Measurements from ENCODE around the gene MED22.
"Not testable (repeated sequence)": the region's sequence is repeated elsewhere in the genome, so short reads cannot be mapped to it uniquely, and the experiment has no call there.

The MED22 gene

DNA sequence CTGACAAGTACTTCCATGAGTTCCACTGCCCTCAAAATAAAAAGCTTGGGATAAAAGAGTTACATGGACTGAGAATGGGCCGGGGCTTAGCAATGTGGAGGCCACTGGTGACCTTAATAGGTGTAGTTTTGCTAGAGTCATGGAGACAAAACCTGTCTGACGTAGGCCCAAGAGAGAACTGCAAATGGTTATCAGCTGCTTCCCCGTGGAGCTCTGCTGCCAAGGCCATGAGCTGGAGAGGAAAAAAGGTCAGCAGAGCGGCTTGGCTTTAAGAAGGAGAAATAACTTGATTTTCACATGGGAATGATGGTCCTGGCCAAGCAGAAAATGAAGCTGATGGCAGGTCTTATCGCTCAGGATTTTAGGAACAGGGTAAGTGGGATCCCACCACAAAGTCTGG, 8.3 kb downstream of the MED22 start:
- DNase-seq (ENCODE audit: low read depth in 2 of 3, low spot score in 1 of 3): no peak

DNA sequence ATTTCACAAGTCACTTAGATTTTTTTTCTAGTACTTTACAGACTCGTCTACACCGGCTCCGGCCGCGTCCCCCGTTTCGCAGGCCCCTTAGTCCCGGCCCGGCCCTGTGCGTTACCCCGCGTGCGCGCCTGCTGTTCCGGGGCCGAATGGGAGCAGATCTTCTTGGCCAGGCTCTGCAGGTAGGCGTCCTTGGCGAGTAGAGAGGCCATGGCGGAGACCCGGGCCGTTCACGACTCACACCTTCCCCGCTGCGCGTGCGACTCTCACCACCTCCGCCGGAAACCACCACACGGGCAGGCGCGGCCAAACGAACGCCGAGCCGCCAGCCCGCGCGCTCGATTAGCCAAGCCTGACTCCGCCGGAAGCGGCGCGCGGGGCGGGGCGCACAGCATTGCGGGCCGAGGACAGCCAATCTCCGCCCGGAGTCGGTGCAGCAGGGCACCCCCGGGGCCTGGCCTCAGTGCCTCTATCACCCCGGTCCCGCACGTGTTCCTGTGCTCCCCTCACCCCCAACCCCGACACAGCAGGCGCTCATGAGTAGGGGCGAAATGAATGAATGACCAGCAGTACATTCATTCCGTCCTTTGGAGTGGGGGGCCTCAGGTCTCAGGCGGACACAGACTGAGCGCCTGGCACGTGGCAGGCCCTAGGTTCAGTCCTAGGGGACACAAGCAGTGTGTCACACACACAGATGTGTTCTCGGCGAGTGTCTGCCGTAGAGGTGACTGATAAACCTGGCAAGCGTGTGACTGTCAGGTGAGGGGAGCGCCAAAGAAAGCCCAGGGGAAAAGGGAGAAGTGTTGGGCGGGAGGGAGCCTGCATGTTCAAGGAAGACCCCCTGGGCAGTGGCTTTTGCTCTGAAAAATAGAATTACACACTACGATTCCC, 11.8 kb downstream of the MED22 start, which contains the start of gene SURF6:
TSS of gene SURF6 (minus strand) at position 265 of the 888 bp plus-strand sequence. CDS start at position 209, 56 bp downstream.
- DNase-seq (ENCODE audit: low read depth in 2 of 3, low spot score in 1 of 3): peak; percentile 88 to 93 (median 90)

DNA sequence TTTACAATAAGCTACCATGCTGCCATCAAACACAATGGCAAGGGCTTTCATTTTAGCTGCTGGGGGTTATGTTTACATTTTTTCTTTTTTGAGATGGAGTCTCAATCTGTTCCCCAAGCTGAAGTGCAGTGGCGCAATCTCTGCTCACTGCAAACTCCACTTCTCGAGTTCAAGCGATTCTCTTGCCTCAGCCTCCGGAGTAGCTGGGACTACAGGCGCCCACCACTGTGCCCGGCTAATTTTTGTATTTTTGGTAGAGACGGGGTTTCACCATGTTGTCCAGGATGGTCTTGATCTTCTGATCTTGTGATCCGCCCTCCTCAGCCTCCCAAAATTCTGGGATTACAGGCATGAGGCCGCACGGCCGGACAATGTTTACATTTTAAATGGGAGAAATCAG, 13.0 kb downstream of the MED22 start:
- not testable (repeated sequence) for DNase-seq (ENCODE audit: low read depth in 2 of 3, low spot score in 1 of 3)

GRCh38 chr9:133334161-133334560, 13.8 kb downstream of the MED22 start:
- DNase-seq (ENCODE audit: low read depth in 2 of 3, low spot score in 1 of 3): no peak

DNA sequence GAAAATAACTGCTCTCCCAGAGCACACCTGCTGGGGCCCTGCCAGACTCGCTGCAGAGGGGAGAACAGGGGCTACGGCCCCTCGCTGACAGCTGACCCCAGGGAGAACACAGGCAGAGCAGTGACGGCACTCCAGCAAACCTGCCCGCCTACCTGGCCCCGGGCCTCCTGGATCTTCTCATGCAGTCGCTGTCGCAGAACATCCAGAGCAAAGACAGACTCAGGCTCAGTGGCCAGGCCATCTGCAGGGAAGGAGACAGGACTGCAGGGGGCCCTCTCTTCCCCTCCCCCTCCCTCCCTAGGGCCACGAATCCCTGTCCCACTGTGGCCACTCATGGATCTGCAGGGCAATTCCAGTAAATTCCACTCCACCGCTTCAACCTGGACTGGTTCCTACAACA, 14.4 kb downstream of the MED22 start:
- DNase-seq (ENCODE audit: low read depth in 2 of 3, low spot score in 1 of 3): no peak

GRCh38 chr9:133333011-133333410, 14.9 kb downstream of the MED22 start:
- DNase-seq (ENCODE audit: low read depth in 2 of 3, low spot score in 1 of 3): no peak

DNA sequence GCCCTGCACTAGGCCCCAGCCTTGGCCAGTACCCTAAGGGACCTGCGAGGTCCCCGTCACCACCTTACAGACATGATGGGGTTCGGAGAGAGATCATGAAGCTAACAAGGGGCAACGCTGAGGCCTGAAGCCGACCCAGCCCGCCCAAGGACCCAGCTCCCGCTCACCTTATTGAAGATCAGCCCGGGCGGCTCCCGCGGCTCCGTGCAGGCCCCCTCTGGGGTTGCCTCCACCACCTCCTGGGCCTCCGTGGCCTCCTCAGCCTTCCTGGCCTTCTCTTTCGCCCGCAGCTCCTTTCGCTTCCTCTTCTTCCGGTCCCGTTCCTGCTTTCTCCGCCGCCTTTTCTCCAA, 15.6 kb downstream of the MED22 start:
- no peak for DNase-seq (ENCODE audit: low read depth in 2 of 3, low spot score in 1 of 3)

- DNase-seq (ENCODE audit: low read depth in 2 of 3, low spot score in 1 of 3): no peak
Measured at GRCh38 chr9:133331641-133332380, 16.1 kb downstream of the MED22 start.

GRCh38 chr9:133331221-133331620, 16.7 kb downstream of the MED22 start:
- DNase-seq (ENCODE audit: low read depth in 2 of 3, low spot score in 1 of 3): no peak

DNA sequence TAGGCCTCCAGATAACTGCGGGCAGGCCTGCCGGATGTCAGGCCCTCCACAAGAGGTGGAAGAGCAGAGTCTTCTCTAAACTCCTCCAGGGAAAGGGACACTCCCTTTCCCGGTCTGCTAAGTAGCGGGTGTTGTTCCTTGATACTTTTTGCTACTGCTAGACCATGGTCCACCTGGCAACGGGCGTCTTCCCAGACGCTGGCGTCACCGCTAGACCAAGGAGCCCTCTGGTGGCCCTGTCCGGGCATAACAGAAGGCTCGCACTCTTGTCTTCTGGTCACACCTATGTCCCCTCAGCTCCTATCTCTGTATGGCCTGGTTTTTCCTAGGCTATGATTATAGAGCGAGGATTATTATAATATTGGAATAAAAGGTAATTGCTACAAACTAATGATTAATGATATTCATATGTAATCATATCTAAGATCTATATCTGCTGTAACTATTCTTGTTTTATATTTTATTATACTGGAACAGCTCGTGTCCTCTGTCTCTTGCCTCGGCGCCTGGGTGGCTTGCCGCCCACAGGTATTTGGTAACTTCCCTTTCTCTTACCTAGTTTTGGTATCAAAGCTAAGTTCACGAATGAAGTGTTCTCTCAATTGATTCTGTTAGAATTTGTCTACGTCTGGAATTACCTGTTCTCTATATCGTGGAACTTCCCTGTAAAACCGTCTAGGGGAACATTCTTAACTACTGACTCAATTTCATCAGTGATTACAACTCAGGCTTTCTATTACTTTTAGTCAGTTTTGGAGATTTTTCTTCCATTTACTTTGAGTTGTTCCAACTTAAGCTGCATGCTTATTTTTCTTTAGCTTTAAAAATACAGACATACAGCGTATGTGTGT, 18.4 kb downstream of the MED22 start:
- not testable (repeated sequence) for DNase-seq (ENCODE audit: low read depth in 2 of 3, low spot score in 1 of 3)

DNA sequence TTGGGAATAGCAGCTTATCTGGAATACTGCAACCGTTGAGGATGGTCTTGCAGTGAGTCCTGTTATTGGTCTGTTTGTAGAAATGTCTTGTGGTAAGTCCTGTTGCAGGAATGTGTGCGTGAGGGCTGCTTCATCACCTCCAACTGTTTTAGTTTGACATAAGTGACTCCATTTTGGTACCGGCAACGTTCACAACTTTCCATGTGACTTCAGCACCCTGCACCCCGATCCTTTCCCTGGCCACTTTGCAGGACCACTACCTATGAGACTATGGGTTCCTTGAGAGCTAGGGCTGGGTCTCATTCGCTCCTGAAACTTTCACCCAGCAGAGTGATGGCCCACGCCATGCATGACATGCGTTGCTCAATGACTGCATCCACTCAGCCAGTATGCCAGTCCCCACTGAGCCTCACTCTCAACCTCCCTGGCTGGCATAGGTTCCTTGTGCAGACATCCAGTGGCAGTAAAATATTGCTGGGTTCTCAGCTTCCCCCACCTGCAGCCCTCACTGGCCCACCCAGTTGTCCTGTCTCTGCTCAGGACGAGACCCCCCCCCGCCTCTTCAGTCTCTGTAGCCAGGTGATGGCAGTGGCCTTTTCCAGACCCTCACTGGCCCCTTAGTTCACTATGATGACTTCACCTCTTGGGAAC, 20.0 kb downstream of the MED22 start:
- DNase-seq (ENCODE audit: low read depth in 2 of 3, low spot score in 1 of 3): no peak

DNA sequence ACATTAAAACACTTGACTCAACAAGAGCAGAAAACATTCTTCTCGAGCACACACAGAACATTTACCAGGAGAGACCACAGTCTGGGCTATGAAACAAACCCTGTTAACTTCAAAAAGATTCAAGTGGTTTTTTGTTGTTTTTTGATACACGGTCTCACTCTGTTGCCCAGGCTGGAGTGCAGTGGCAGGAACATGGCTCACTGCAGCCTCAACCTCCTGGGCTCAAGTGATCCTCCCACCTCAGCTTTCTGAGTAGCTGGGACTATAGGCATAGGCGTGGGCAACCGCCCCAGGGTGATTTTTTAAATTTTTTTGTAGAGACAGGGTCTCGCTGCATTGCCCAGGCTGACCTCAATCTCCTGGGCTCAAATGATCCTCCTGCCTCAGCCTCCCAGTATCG, 20.9 kb downstream of the MED22 start:
- not testable (repeated sequence) for DNase-seq (ENCODE audit: low read depth in 2 of 3, low spot score in 1 of 3)

- no peak for DNase-seq (ENCODE audit: low read depth in 2 of 3, low spot score in 1 of 3)
Measured at GRCh38 chr9:133323991-133324703, 23.8 kb downstream of the MED22 start.

GRCh38 chr9:133323211-133323610, 24.7 kb downstream of the MED22 start:
- DNase-seq (ENCODE audit: low read depth in 2 of 3, low spot score in 1 of 3): no peak

- DNase-seq (ENCODE audit: low read depth in 2 of 3, low spot score in 1 of 3): no peak
Measured at GRCh38 chr9:133322701-133323100, 25.2 kb downstream of the MED22 start.

- DNase-seq (ENCODE audit: low read depth in 2 of 3, low spot score in 1 of 3): no peak
Measured at GRCh38 chr9:133321411-133321935, 26.5 kb downstream of the MED22 start.

GRCh38 chr9:133320421-133320881, 27.5 kb downstream of the MED22 start:
- no peak for DNase-seq (ENCODE audit: low read depth in 2 of 3, low spot score in 1 of 3)

GRCh38 chr9:133317551-133317950, 30.4 kb downstream of the MED22 start:
- DNase-seq (ENCODE audit: low read depth in 2 of 3, low spot score in 1 of 3): not testable (repeated sequence)

DNA sequence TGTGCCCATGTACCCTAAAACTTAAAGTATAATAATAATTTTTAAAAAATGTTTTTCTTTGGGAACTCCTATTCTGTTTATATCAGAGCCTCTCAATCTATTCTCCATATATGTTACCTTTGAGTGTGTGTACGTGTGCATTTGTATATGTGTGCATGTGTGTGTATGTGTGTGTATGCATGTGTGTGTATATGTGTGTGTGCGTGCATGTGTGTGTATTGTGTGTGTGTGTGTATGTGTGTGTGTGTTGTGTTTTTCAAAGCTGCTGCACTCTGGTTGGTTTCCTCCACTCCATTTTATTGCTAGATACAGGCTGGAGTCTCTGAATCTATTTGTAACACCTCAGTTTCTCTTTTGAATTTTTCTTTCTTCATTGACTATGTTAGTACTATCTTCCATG, 31.9 kb downstream of the MED22 start:
- DNase-seq (ENCODE audit: low read depth in 2 of 3, low spot score in 1 of 3): no peak

DNA sequence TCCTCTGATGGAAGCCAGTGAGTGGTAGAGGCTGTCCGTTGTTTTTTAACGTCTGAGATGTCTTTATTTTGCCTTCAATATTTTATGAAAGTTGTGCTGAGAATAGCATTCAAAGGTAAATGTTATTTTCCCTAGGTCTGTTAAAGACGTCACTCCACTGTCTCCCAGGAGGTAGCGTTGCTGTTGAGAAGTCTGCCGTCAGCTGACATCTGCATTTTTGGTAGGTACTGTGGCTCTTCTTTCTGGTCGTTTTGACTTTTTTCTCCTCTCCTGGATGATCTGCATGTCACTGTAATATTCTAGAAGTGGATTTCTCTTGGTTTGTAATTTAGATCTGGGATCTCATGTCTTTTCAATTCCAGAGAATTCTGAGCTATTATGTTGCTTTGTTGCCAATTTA, 38.3 kb downstream of the MED22 start:
- DNase-seq (ENCODE audit: low read depth in 2 of 3, low spot score in 1 of 3): no peak
